ENCODE results near the gene OLIG2. TPM values are rescaled to one million over a fixed set of nuclear protein-coding genes. Genes with fewer than 3 reads are reported as not detected.

Gene OLIG2
- total and polyA plus RNA-seq, 8 donors = 0.06 TPM; not detected in 7

DNA sequence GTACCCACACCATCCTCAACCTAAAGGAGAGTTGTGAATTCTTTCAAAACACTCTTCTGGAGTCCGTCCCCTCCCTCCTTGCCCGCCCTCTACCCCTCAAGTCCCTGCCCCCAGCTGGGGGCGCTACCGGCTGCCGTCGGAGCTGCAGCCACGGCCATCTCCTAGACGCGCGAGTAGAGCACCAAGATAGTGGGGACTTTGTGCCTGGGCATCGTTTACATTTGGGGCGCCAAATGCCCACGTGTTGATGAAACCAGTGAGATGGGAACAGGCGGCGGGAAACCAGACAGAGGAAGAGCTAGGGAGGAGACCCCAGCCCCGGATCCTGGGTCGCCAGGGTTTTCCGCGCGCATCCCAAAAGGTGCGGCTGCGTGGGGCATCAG lies 638 bp upstream of the OLIG2 start:
- Histone ChIP-seq H3K4me1 (peaks cover 0 to 6% (median 0%) of the 10 kb centered on the region in 3 donors), H3K4me3 (no peak overlapping the region), H3K27ac (no peak overlapping the region), H3K36me3 (no peaks in the 10 kb centered on the region), H3K27me3 (peaks cover 0 to 57% (median 11%) of the 10 kb centered on the region in 4 donors), H3K9me3 (no peaks in the 10 kb centered on the region)
- DNase-seq (no peak), FAIRE-seq (no peak), ATAC-seq (no peak)
- TF ChIP-seq, protein P1, sequence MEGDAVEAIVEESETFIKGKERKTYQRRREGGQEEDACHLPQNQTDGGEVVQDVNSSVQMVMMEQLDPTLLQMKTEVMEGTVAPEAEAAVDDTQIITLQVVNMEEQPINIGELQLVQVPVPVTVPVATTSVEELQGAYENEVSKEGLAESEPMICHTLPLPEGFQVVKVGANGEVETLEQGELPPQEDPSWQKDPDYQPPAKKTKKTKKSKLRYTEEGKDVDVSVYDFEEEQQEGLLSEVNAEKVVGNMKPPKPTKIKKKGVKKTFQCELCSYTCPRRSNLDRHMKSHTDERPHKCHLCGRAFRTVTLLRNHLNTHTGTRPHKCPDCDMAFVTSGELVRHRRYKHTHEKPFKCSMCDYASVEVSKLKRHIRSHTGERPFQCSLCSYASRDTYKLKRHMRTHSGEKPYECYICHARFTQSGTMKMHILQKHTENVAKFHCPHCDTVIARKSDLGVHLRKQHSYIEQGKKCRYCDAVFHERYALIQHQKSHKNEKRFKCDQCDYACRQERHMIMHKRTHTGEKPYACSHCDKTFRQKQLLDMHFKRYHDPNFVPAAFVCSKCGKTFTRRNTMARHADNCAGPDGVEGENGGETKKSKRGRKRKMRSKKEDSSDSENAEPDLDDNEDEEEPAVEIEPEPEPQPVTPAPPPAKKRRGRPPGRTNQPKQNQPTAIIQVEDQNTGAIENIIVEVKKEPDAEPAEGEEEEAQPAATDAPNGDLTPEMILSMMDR (IDR thresholded peaks at IDR 0.05) = no peak
- intact Hi-C loops (cut with DNase I) = no loop called here
- WGBS, 2 donors = 3% methylated on average over 22 of the region's 22 CpGs

DNA sequence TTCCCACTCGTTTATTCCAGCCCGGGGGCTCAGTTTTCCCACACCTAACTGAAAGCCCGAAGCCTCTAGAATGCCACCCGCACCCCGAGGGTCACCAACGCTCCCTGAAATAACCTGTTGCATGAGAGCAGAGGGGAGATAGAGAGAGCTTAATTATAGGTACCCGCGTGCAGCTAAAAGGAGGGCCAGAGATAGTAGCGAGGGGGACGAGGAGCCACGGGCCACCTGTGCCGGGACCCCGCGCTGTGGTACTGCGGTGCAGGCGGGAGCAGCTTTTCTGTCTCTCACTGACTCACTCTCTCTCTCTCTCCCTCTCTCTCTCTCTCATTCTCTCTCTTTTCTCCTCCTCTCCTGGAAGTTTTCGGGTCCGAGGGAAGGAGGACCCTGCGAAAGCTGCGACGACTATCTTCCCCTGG lies 716 bp downstream of the OLIG2 start:
- no peak overlapping the region for H3K4me3 ChIP-seq
- peaks cover 0 to 66% (median 11%) of the 10 kb centered on the region in 4 donors for H3K27me3 ChIP-seq
- no peak for DNase-seq
- peaks cover 0 to 6% (median 0%) of the 10 kb centered on the region in 3 donors for H3K4me1 ChIP-seq
- WGBS, 2 donors = 4% methylated on average over 21 of the region's 21 CpGs
- no peaks in the 10 kb centered on the region for H3K9me3 ChIP-seq
- H3K27ac ChIP-seq = no peak overlapping the region
- FAIRE-seq = no peak
- intact Hi-C loops (cut with DNase I) = no loop called here
- TF ChIP-seq, protein P1 (IDR thresholded peaks at IDR 0.05) = no peak
- no peak for ATAC-seq
- no peaks in the 10 kb centered on the region for H3K36me3 ChIP-seq

DNA sequence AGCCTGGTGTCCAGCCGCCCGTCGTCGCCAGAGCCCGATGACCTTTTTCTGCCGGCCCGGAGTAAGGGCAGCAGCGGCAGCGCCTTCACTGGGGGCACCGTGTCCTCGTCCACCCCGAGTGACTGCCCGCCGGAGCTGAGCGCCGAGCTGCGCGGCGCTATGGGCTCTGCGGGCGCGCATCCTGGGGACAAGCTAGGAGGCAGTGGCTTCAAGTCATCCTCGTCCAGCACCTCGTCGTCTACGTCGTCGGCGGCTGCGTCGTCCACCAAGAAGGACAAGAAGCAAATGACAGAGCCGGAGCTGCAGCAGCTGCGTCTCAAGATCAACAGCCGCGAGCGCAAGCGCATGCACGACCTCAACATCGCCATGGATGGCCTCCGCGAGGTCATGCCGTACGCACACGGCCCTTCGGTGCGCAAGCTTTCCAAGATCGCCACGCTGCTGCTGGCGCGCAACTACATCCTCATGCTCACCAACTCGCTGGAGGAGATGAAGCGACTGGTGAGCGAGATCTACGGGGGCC lies 1.2 kb downstream of the OLIG2 start:
- Histone ChIP-seq H3K4me3 (no peak overlapping the region), H3K9me3 (no peaks in the 10 kb centered on the region), H3K36me3 (no peaks in the 10 kb centered on the region), H3K27ac (no peak overlapping the region), H3K27me3 (peaks cover 0 to 66% (median 11%) of the 10 kb centered on the region in 4 donors), H3K4me1 (peaks cover 0 to 6% (median 0%) of the 10 kb centered on the region in 3 donors)
- no peak for DNase-seq
- intact Hi-C loops (cut with DNase I) = no loop called here
- TF ChIP-seq, protein P1 (IDR thresholded peaks at IDR 0.05) = no peak
- ATAC-seq = no peak
- FAIRE-seq = no peak
- 2% methylated on average over 54 of the region's 54 CpGs for WGBS, 2 donors

DNA sequence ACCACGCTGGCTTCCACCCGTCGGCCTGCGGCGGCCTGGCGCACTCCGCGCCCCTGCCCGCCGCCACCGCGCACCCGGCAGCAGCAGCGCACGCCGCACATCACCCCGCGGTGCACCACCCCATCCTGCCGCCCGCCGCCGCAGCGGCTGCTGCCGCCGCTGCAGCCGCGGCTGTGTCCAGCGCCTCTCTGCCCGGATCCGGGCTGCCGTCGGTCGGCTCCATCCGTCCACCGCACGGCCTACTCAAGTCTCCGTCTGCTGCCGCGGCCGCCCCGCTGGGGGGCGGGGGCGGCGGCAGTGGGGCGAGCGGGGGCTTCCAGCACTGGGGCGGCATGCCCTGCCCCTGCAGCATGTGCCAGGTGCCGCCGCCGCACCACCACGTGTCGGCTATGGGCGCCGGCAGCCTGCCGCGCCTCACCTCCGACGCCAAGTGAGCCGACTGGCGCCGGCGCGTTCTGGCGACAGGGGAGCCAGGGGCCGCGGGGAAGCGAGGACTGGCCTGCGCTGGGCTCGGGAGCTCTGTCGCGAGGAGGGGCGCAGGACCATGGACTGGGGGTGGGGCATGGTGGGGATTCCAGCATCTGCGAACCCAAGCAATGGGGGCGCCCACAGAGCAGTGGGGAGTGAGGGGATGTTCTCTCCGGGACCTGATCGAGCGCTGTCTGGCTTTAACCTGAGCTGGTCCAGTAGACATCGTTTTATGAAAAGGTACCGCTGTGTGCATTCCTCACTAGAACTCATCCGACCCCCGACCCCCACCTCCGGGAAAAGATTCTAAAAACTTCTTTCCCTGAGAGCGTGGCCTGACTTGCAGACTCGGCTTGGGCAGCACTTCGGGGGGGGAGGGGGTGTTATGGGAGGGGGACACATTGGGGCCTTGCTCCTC lies 1.9 kb downstream of the OLIG2 start:
- Histone ChIP-seq H3K4me1 (peaks cover 0 to 6% (median 0%) of the 10 kb centered on the region in 3 donors), H3K27ac (no peak overlapping the region), H3K9me3 (no peaks in the 10 kb centered on the region), H3K4me3 (no peak overlapping the region), H3K36me3 (no peaks in the 10 kb centered on the region), H3K27me3 (peaks cover 0 to 60% (median 11%) of the 10 kb centered on the region in 4 donors)
- FAIRE-seq (no peak), ATAC-seq (no peak), DNase-seq (no peak)
- TF ChIP-seq, protein P1 (IDR thresholded peaks at IDR 0.05) = no peak
- WGBS, 2 donors = 2 to 3% methylated on average over 78 to 85 of the region's 85 CpGs
- intact Hi-C loops (cut with DNase I) = no loop called here

DNA sequence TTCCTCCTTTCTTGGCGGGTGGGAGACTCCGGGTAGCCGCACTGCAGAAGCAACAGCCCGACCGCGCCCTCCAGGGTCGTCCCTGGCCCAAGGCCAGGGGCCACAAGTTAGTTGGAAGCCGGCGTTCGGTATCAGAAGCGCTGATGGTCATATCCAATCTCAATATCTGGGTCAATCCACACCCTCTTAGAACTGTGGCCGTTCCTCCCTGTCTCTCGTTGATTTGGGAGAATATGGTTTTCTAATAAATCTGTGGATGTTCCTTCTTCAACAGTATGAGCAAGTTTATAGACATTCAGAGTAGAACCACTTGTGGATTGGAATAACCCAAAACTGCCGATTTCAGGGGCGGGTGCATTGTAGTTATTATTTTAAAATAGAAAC lies 2.5 kb downstream of the OLIG2 start:
- TF ChIP-seq, protein P1 (IDR thresholded peaks at IDR 0.05) = no peak
- intact Hi-C loops (cut with DNase I) = no loop called here
- Histone ChIP-seq H3K9me3 (no peaks in the 10 kb centered on the region), H3K4me1 (peaks cover 0 to 6% (median 0%) of the 10 kb centered on the region in 3 donors), H3K4me3 (no peak overlapping the region), H3K27me3 (peaks cover 0 to 54% (median 11%) of the 10 kb centered on the region in 4 donors), H3K36me3 (no peaks in the 10 kb centered on the region), H3K27ac (no peak overlapping the region)
- WGBS, 2 donors = 2 to 4% methylated on average over 15 of the region's 15 CpGs
- FAIRE-seq = no peak
- no peak for ATAC-seq
- DNase-seq = no peak

Data from pancreas (tissue), 10 donors.